PC-9 (cell line): ENCODE data around the gene DOCK9.

Experiments
- CTCF ChIP-seq: fragments of 200-600 bp; sonication (generic); conservative IDR thresholded peaks from 2 replicates; pipeline ENCODE4 v1.6.1; 2017; ENCODE audit warnings: mixed run types, antibody characterized with exemption, mild to moderate bottlenecking, moderate library complexity
- EZH2 ChIP-seq: fragments of 200-600 bp; sonication (generic); IDR thresholded peaks from 2 replicates; pipeline ENCODE4 v1.8.0; 2017; ENCODE audit warnings: antibody characterized with exemption, low read depth

DNA sequence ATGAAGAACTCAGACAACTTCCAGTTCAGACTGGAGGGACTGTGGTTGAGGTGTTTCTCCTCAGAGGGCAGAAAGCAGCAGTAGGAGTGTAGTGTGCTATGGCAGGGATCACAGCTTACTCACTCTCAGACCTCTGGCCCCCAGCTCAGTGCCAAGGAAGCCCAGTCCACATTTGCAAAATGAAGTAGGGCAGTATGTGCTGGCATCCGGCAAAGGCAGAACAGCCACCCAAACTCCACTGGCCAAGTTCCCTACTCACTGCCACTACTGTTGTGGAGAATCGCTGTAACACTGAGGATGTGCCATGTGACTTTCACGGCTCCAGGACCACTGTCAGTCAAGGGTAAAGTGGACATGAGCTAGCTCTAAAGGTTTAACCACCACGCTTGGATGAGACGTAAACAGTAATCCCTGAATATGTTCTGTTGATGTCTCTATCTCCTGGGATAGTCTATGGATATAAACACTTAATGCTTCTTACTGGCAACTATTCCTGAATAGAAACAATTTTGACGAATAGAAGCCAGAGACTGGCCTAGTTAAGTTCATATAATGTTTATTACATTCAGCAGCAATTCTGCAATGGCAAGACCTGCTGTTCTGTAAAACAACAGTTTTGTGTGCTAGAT, 158.4 kb downstream of the DOCK9 start:
- TF ChIP-seq CTCF (no peak), EZH2 (no peak)
